HEK293 (cell line): ENCODE measurements around the gene ATOH8.

Experiments used
- CTCF ChIA-PET: fragments of 350-600 bp; formaldehyde crosslinking; extraction: SDS; loops from one replicate; lab custom pipeline; 2021; ENCODE audit warnings: antibody characterized with exemption; lab: Yijun Ruan, JAX
- POLR2A ChIA-PET: fragments of 300-600 bp; formaldehyde crosslinking; extraction: SDS; loops from one replicate; lab custom pipeline; 2020; ENCODE audit warnings: antibody characterized with exemption, inconsistent platforms; lab: Yijun Ruan, JAX
- H3K27ac ChIP-seq: fragments of 200-500 bp; sonication (Bioruptor generic); 2 replicates; pipeline ENCODE4 v1.5.1; 2014; ENCODE audit warnings: low read depth, low read length, control low read depth, inconsistent platforms; ENCODE audit errors: extremely low read depth
- H3K36me3 ChIP-seq, 2 experiments: fragments of 200-500 bp in 1 of 2; sonication (Bioruptor generic) in 1 of 2; 1 replicate in 1 of 2; 2 replicates in 1 of 2; pipeline ENCODE4 v1.5.1; 2014 to 2017; ENCODE audit warnings: inconsistent platforms in 2 of 2, low read length in 2 of 2; ENCODE audit not compliant: control insufficient read depth in 2 of 2, insufficient read depth in 1 of 2
- H3K4me1 ChIP-seq: fragments of 200-500 bp; sonication (Bioruptor generic); 2 replicates; pipeline ENCODE4 v1.5.1; 2014; ENCODE audit warnings: mild to moderate bottlenecking, low read length, inconsistent platforms; ENCODE audit not compliant: control insufficient read depth, insufficient read depth
- H3K4me3 ChIP-seq: 2 replicates; pipeline ENCODE4 v1.5.1; 2011; ENCODE audit warnings: low read depth, mild to moderate bottlenecking, control low read depth, low read length, moderate library complexity
- H3K9me3 ChIP-seq: fragments of 200-500 bp; sonication (Bioruptor generic); 2 replicates; pipeline ENCODE4 v1.5.1; 2014; ENCODE audit warnings: low read depth, low read length, inconsistent platforms; ENCODE audit not compliant: control insufficient read depth, insufficient read depth
- SP2 ChIP-seq: fragments of 450-650 bp; formaldehyde crosslinking; IDR thresholded peaks from 2 replicates; pipeline ENCODE4 v1.5.1; 2016; ENCODE audit warnings: missing biosample characterization, missing genetic modification characterization
- SP3 ChIP-seq: fragments of 450-650 bp; formaldehyde crosslinking; IDR thresholded peaks from 2 replicates; pipeline ENCODE4 v1.5.1; 2016; ENCODE audit warnings: missing biosample characterization, missing genetic modification characterization
- YY1 ChIP-seq: fragments of 450-650 bp; formaldehyde crosslinking; IDR thresholded peaks from 2 replicates; pipeline ENCODE4 v1.5.1; 2018; ENCODE audit warnings: missing biosample characterization, missing genetic modification characterization
- ZBTB48 ChIP-seq: fragments of 450-650 bp; formaldehyde crosslinking; IDR thresholded peaks from 2 replicates; pipeline ENCODE4 v1.5.1; 2016; ENCODE audit warnings: missing biosample characterization, missing genetic modification characterization
- ZFP69B ChIP-seq: fragments of 450-650 bp; formaldehyde crosslinking; IDR thresholded peaks from 2 replicates; pipeline ENCODE4 v1.5.1; 2016; ENCODE audit warnings: missing biosample characterization, missing genetic modification characterization
- ZNF133 ChIP-seq: fragments of 450-650 bp; formaldehyde crosslinking; IDR thresholded peaks from 2 replicates; pipeline ENCODE4 v1.5.1; 2016; ENCODE audit warnings: missing biosample characterization, missing genetic modification characterization
- ZNF202 ChIP-seq: fragments of 450-650 bp; formaldehyde crosslinking; IDR thresholded peaks from 2 replicates; pipeline ENCODE4 v1.5.1; 2016; ENCODE audit warnings: missing biosample characterization, missing genetic modification characterization, borderline replicate concordance
- ZNF548 ChIP-seq: fragments of 450-650 bp; formaldehyde crosslinking; IDR thresholded peaks from 2 replicates; pipeline ENCODE4 v1.5.1; 2016; ENCODE audit warnings: missing biosample characterization, missing genetic modification characterization
- ZNF585B ChIP-seq: fragments of 450-650 bp; formaldehyde crosslinking; IDR thresholded peaks from 2 replicates; pipeline ENCODE4 v1.5.1; 2016; ENCODE audit warnings: missing biosample characterization, missing genetic modification characterization
- ZNF658 ChIP-seq: fragments of 450-650 bp; formaldehyde crosslinking; IDR thresholded peaks from 2 replicates; pipeline ENCODE4; 2016; ENCODE audit warnings: missing biosample characterization, missing genetic modification characterization
- TF ChIP-seq, protein P1 (sequence below): fragments of 450-650 bp; formaldehyde crosslinking; IDR thresholded peaks from 2 replicates; pipeline ENCODE4 v1.5.1; 2016; ENCODE audit warnings: missing biosample characterization, missing genetic modification characterization
- TF ChIP-seq, protein P2 (sequence below): fragments of 450-650 bp; formaldehyde crosslinking; IDR thresholded peaks from 2 replicates; pipeline ENCODE4 v1.5.1; 2017; ENCODE audit warnings: missing biosample characterization, missing genetic modification characterization
- TF ChIP-seq, protein P3 (sequence below): IDR thresholded peaks from 2 replicates; pipeline ENCODE4 v1.6.1; 2011; ENCODE audit warnings: mild to moderate bottlenecking, low read depth, low read length, borderline replicate concordance
- TF ChIP-seq, protein P4 (sequence below): fragments of 450-650 bp; formaldehyde crosslinking; IDR thresholded peaks from 2 replicates; pipeline ENCODE4 v1.5.0; 2017; ENCODE audit warnings: missing biosample characterization, missing genetic modification characterization, borderline replicate concordance
- TF ChIP-seq, protein P5 (sequence below): fragments of 450-650 bp; formaldehyde crosslinking; IDR thresholded peaks from 2 replicates; pipeline ENCODE4; 2016; ENCODE audit warnings: missing biosample characterization, missing genetic modification characterization
- TF ChIP-seq, protein P6 (sequence below): fragments of 450-650 bp; formaldehyde crosslinking; IDR thresholded peaks from 2 replicates; pipeline ENCODE4 v1.5.1; 2016; ENCODE audit warnings: missing biosample characterization, missing genetic modification characterization
- TF ChIP-seq, protein P7 (sequence below): fragments of 450-650 bp; formaldehyde crosslinking; IDR thresholded peaks from 2 replicates; pipeline ENCODE4 v1.5.1; 2016; ENCODE audit warnings: missing biosample characterization, missing genetic modification characterization

ATOH8 gene

DNA sequence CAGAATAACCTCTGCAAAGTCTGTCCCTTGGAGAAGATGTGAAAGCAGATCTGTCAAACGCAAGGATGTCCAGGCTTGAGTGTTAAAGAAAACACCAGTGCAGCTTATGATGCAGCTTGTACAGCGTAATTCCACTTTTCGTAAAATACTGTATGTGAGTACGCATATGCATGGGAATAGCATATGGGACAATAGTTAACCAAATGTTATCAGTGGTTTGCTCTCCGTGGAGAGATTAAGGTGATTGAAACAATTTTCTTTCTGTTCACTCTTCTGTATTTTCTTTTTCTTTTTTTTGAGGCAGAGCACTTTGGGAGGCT, 27.2 kb downstream of the ATOH8 start (continued):
- TF ChIP-seq, protein P1, sequence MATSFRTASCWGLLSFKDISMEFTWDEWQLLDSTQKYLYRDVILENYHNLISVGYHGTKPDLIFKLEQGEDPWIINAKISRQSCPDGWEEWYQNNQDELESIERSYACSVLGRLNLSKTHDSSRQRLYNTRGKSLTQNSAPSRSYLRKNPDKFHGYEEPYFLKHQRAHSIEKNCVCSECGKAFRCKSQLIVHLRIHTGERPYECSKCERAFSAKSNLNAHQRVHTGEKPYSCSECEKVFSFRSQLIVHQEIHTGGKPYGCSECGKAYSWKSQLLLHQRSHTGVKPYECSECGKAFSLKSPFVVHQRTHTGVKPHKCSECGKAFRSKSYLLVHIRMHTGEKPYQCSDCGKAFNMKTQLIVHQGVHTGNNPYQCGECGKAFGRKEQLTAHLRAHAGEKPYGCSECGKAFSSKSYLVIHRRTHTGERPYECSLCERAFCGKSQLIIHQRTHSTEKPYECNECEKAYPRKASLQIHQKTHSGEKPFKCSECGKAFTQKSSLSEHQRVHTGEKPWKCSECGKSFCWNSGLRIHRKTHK (tag by site-specific recombination): no peak
- TF ChIP-seq, protein P2, sequence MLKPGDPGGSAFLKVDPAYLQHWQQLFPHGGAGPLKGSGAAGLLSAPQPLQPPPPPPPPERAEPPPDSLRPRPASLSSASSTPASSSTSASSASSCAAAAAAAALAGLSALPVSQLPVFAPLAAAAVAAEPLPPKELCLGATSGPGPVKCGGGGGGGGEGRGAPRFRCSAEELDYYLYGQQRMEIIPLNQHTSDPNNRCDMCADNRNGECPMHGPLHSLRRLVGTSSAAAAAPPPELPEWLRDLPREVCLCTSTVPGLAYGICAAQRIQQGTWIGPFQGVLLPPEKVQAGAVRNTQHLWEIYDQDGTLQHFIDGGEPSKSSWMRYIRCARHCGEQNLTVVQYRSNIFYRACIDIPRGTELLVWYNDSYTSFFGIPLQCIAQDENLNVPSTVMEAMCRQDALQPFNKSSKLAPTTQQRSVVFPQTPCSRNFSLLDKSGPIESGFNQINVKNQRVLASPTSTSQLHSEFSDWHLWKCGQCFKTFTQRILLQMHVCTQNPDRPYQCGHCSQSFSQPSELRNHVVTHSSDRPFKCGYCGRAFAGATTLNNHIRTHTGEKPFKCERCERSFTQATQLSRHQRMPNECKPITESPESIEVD (tag by site-specific recombination): no peak
- TF ChIP-seq ZNF585B (tag by site-specific recombination) (no peak), ZNF133 (tag by site-specific recombination) (no peak), SP3 (tag by site-specific recombination) (no peak), ZFP69B (tag by site-specific recombination) (no peak)
- TF ChIP-seq, protein P3, sequence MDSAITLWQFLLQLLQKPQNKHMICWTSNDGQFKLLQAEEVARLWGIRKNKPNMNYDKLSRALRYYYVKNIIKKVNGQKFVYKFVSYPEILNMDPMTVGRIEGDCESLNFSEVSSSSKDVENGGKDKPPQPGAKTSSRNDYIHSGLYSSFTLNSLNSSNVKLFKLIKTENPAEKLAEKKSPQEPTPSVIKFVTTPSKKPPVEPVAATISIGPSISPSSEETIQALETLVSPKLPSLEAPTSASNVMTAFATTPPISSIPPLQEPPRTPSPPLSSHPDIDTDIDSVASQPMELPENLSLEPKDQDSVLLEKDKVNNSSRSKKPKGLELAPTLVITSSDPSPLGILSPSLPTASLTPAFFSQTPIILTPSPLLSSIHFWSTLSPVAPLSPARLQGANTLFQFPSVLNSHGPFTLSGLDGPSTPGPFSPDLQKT: no peak

DNA sequence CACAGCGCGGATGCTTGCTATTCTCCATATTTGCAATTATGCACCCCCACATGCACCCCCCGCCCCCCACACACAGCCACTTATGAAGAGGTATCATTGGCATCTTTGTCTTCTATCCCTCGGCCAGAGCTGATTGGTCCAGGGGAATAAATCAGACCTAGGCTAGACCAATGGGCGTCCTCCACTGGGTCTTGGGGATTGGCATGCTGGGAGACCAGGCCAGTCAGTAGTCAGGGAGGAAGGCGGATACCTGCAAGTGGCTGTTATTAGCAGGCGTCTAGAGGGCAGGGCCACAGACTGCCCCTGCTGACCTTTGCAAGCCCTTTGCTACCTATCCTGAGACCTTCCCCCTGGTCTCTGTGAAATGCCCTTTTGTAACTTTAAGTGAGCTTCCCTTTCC, 30.0 kb downstream of the ATOH8 start:
- POLR2A ChIA-PET: no interaction called here
- Histone ChIP-seq H3K4me1 (no peaks in the 10 kb centered on the region), H3K27ac (no peak overlapping the region), H3K36me3 (no peaks in the 10 kb centered on the region), H3K4me3 (no peak overlapping the region), H3K9me3 (no peaks in the 10 kb centered on the region)
- 0 out of 2 replicates have a peak, but pooled peaks have one; percentile 5 for TF ChIP-seq SP2 (tag by site-specific recombination)
- TF ChIP-seq, protein P4, sequence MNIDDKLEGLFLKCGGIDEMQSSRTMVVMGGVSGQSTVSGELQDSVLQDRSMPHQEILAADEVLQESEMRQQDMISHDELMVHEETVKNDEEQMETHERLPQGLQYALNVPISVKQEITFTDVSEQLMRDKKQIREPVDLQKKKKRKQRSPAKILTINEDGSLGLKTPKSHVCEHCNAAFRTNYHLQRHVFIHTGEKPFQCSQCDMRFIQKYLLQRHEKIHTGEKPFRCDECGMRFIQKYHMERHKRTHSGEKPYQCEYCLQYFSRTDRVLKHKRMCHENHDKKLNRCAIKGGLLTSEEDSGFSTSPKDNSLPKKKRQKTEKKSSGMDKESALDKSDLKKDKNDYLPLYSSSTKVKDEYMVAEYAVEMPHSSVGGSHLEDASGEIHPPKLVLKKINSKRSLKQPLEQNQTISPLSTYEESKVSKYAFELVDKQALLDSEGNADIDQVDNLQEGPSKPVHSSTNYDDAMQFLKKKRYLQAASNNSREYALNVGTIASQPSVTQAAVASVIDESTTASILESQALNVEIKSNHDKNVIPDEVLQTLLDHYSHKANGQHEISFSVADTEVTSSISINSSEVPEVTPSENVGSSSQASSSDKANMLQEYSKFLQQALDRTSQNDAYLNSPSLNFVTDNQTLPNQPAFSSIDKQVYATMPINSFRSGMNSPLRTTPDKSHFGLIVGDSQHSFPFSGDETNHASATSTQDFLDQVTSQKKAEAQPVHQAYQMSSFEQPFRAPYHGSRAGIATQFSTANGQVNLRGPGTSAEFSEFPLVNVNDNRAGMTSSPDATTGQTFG (tag by site-specific recombination): no peak
- CTCF ChIA-PET: interaction anchor here (0.9 to 1.1 kb wide), 2 partner anchors 33 to 34 kb away, joined by 3 to 4 read pairs; no protein-coding TSS in a partner anchor

DNA sequence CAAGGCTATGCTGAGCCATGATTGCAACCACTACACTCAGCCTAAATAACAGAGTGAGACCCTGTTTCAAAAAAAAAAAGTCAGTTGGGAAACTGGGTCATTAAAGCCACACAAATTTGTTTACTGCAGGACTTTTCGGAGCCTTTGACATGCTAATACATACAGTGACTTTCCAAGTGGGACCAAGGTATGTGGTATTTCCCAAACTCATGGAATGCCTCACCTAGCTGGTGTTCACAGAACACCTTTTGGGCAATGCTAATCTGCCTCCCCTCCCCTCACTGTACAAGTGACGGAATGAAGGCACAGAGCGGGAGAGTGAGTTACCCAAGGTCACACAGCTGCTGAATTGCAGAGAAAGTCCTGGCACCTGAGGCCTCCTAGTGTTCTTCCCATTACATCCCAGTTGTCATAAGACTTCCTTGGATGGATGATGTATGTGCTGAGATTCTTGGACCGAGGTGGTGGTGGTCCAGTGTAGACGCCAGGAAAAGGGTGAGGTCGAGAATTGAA, 30.7 kb downstream of the ATOH8 start:
- TF ChIP-seq ZNF548 (tag by site-specific recombination) (no peak), ZNF658 (tag by site-specific recombination) (no peak), ZBTB48 (tag by site-specific recombination) (no peak), ZNF202 (tag by site-specific recombination) (no peak), YY1 (tag by site-specific recombination) (no peak)
- TF ChIP-seq, protein P5, sequence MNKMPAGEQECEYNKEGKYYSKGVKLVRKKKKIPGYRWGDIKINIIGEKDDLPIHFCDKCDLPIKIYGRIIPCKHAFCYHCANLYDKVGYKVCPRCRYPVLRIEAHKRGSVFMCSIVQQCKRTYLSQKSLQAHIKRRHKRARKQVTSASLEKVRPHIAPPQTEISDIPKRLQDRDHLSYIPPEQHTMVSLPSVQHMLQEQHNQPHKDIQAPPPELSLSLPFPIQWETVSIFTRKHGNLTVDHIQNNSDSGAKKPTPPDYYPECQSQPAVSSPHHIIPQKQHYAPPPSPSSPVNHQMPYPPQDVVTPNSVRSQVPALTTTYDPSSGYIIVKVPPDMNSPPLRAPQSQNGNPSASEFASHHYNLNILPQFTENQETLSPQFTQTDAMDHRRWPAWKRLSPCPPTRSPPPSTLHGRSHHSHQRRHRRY (tag by site-specific recombination): no peak
- TF ChIP-seq, protein P6, sequence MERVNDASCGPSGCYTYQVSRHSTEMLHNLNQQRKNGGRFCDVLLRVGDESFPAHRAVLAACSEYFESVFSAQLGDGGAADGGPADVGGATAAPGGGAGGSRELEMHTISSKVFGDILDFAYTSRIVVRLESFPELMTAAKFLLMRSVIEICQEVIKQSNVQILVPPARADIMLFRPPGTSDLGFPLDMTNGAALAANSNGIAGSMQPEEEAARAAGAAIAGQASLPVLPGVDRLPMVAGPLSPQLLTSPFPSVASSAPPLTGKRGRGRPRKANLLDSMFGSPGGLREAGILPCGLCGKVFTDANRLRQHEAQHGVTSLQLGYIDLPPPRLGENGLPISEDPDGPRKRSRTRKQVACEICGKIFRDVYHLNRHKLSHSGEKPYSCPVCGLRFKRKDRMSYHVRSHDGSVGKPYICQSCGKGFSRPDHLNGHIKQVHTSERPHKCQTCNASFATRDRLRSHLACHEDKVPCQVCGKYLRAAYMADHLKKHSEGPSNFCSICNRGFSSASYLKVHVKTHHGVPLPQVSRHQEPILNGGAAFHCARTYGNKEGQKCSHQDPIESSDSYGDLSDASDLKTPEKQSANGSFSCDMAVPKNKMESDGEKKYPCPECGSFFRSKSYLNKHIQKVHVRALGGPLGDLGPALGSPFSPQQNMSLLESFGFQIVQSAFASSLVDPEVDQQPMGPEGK (tag by site-specific recombination): no peak
- TF ChIP-seq, protein P7, sequence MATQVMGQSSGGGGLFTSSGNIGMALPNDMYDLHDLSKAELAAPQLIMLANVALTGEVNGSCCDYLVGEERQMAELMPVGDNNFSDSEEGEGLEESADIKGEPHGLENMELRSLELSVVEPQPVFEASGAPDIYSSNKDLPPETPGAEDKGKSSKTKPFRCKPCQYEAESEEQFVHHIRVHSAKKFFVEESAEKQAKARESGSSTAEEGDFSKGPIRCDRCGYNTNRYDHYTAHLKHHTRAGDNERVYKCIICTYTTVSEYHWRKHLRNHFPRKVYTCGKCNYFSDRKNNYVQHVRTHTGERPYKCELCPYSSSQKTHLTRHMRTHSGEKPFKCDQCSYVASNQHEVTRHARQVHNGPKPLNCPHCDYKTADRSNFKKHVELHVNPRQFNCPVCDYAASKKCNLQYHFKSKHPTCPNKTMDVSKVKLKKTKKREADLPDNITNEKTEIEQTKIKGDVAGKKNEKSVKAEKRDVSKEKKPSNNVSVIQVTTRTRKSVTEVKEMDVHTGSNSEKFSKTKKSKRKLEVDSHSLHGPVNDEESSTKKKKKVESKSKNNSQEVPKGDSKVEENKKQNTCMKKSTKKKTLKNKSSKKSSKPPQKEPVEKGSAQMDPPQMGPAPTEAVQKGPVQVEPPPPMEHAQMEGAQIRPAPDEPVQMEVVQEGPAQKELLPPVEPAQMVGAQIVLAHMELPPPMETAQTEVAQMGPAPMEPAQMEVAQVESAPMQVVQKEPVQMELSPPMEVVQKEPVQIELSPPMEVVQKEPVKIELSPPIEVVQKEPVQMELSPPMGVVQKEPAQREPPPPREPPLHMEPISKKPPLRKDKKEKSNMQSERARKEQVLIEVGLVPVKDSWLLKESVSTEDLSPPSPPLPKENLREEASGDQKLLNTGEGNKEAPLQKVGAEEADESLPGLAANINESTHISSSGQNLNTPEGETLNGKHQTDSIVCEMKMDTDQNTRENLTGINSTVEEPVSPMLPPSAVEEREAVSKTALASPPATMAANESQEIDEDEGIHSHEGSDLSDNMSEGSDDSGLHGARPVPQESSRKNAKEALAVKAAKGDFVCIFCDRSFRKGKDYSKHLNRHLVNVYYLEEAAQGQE (tag by site-specific recombination): no peak
- H3K4me1 ChIP-seq: no peaks in the 10 kb centered on the region
- no peak overlapping the region for H3K27ac ChIP-seq
- POLR2A ChIA-PET: no interaction called here
- CTCF ChIA-PET: interaction anchor here (1.1 to 2.4 kb wide), 3 partner anchors 15 to 35 kb away, joined by 4 to 9 read pairs (median 5); no protein-coding TSS in a partner anchor
- H3K36me3 ChIP-seq: no peaks in the 10 kb centered on the region
- no peak overlapping the region for H3K4me3 ChIP-seq
- no peaks in the 10 kb centered on the region for H3K9me3 ChIP-seq
